ENCODE measurements around the gene TMEM114. TPM values are rescaled to one million over a fixed set of nuclear protein-coding genes. Genes with fewer than 3 reads are reported as not detected.

TMEM114 gene
- total RNA-seq, 1 donor from 2014 or later, result not detected

- no peak for DNase-seq (ENCODE audit: low spot score)
- no peak overlapping the region for H3K27ac Mint-ChIP-seq (ENCODE audit: unreplicated experiment)
- H3K4me3 Mint-ChIP-seq (ENCODE audit: unreplicated experiment), result no peak overlapping the region
- H3K36me3 Mint-ChIP-seq (ENCODE audit: low read depth), result no peaks in the 10 kb centered on the region
- H3K9me3 Mint-ChIP-seq (ENCODE audit: low read depth), result peaks cover 3% of the 10 kb centered on the region
- H3K4me1 Mint-ChIP-seq (ENCODE audit: low read depth), result peaks cover 6% of the 10 kb centered on the region
- TF ChIP-seq CTCF (IDR thresholded peaks at IDR 0.05), result no peak
- peaks cover 11% of the 10 kb centered on the region for H3K27me3 Mint-ChIP-seq (ENCODE audit: low read depth)
Measured at GRCh38 chr16:8594149-8594666, 3.9 kb upstream of the TMEM114 start.

- no peak for TF ChIP-seq CTCF (IDR thresholded peaks at IDR 0.05)
- Mint-ChIP-seq H3K36me3 (ENCODE audit: low read depth) (no peaks in the 10 kb centered on the region), H3K27ac (ENCODE audit: unreplicated experiment) (no peak overlapping the region), H3K27me3 (ENCODE audit: low read depth) (peaks cover 29% of the 10 kb centered on the region), H3K4me3 (ENCODE audit: unreplicated experiment) (no peak overlapping the region), H3K9me3 (ENCODE audit: low read depth) (no peaks in the 10 kb centered on the region), H3K4me1 (ENCODE audit: low read depth) (peaks cover 14% of the 10 kb centered on the region)
- DNase-seq (ENCODE audit: low spot score), result no peak
Measured at GRCh38 chr16:8591451-8591850, 1.1 kb upstream of the TMEM114 start.

- TF ChIP-seq CTCF (IDR thresholded peaks at IDR 0.05), result no peak
- Mint-ChIP-seq H3K27me3 (ENCODE audit: low read depth) (peaks cover 34% of the 10 kb centered on the region), H3K4me3 (ENCODE audit: unreplicated experiment) (no peak overlapping the region), H3K4me1 (ENCODE audit: low read depth) (peaks cover 14% of the 10 kb centered on the region), H3K36me3 (ENCODE audit: low read depth) (no peaks in the 10 kb centered on the region), H3K27ac (ENCODE audit: unreplicated experiment) (no peak overlapping the region), H3K9me3 (ENCODE audit: low read depth) (no peaks in the 10 kb centered on the region)
- no peak for DNase-seq (ENCODE audit: low spot score)
Measured at GRCh38 chr16:8590811-8591210, 500 bp upstream of the TMEM114 start.

- Mint-ChIP-seq H3K27ac (ENCODE audit: unreplicated experiment) (no peak overlapping the region), H3K4me1 (ENCODE audit: low read depth) (peaks cover 14% of the 10 kb centered on the region), H3K36me3 (ENCODE audit: low read depth) (no peaks in the 10 kb centered on the region), H3K4me3 (ENCODE audit: unreplicated experiment) (no peak overlapping the region), H3K27me3 (ENCODE audit: low read depth) (peaks cover 38% of the 10 kb centered on the region), H3K9me3 (ENCODE audit: low read depth) (no peaks in the 10 kb centered on the region)
- TF ChIP-seq CTCF (IDR thresholded peaks at IDR 0.05), result no peak
- no peak for DNase-seq (ENCODE audit: low spot score)
Measured at GRCh38 chr16:8589057-8589899, 1.0 kb downstream of the TMEM114 start.

- Mint-ChIP-seq H3K27ac (ENCODE audit: unreplicated experiment) (no peak overlapping the region), H3K4me3 (ENCODE audit: unreplicated experiment) (no peak overlapping the region), H3K4me1 (ENCODE audit: low read depth) (peaks cover 14% of the 10 kb centered on the region), H3K36me3 (ENCODE audit: low read depth) (no peaks in the 10 kb centered on the region), H3K27me3 (ENCODE audit: low read depth) (peaks cover 38% of the 10 kb centered on the region), H3K9me3 (ENCODE audit: low read depth) (no peaks in the 10 kb centered on the region)
- DNase-seq (ENCODE audit: low spot score), result no peak
- TF ChIP-seq CTCF (IDR thresholded peaks at IDR 0.05), result no peak
Measured at GRCh38 chr16:8588682-8589056, 1.6 kb downstream of the TMEM114 start.

Measured in chondrocyte (in vitro differentiated cells).